Measurements from ENCODE around the gene NT5DC1.

GRCh38 chr6:116101790-116102189 is 1.1 kb downstream of the NT5DC1 start:
- TF ChIP-seq CTCF (IDR thresholded peaks at IDR 0.05; ENCODE audit: borderline replicate concordance, extremely low read depth, low read length, poor library complexity, severe bottlenecking) (no peak), EZH2 (IDR thresholded peaks at IDR 0.05; ENCODE audit: borderline replicate concordance, low read depth, low read length, severe bottlenecking) (no peak)
